Measurements from ENCODE around the gene MXI1.

DNA sequence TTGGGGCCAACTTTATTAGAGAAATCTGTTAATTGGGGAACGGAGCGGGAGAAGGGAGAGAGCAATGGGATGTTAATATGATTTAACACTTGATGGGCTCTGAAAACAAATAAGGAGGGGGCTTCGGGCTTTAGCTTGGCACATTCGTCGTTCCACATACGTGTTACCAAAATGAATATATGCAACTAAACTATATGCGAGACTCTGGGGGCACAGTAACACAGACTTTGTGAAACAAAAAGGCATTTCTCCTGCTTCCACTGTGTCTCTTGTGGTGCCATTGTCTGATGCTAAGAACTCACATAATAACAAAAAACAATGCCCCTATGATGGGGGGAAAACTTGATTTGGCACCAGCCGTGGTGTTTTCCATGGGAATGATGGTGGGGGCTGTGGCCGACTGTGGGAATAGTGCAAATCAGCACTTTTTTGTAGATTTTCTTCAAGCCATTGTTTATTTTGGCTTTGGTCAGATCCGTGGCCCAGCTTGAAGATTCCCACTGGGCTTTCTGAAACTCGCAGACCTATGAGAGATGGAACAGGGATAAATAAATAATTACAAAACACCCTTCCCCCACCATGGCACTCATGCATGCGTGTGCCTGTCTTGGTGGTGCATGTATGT, 2.2 kb upstream of the MXI1 start:
- TF ChIP-seq, protein P1, sequence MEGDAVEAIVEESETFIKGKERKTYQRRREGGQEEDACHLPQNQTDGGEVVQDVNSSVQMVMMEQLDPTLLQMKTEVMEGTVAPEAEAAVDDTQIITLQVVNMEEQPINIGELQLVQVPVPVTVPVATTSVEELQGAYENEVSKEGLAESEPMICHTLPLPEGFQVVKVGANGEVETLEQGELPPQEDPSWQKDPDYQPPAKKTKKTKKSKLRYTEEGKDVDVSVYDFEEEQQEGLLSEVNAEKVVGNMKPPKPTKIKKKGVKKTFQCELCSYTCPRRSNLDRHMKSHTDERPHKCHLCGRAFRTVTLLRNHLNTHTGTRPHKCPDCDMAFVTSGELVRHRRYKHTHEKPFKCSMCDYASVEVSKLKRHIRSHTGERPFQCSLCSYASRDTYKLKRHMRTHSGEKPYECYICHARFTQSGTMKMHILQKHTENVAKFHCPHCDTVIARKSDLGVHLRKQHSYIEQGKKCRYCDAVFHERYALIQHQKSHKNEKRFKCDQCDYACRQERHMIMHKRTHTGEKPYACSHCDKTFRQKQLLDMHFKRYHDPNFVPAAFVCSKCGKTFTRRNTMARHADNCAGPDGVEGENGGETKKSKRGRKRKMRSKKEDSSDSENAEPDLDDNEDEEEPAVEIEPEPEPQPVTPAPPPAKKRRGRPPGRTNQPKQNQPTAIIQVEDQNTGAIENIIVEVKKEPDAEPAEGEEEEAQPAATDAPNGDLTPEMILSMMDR (IDR thresholded peaks at IDR 0.05): no peak
- no peak for TF ChIP-seq POLR2A (IDR thresholded peaks at IDR 0.05)

All from uterus (tissue), 2 donors.